ENCODE results near the gene CYP4A22. TPM values are rescaled to one million over a fixed set of nuclear protein-coding genes. Genes with fewer than 3 reads are reported as not detected.

CYP4A22 gene
- total and polyA plus RNA-seq, 2 of the 4 experiments (the other 2 are of a cell fraction), result not detected

GRCh38 chr1:47113178-47113577 is 24.1 kb upstream of the CYP4A22 start:
- no peak overlapping the region for H3K14ac ChIP-seq (replicated peaks; ENCODE audit: low read depth, low read length)
- dilution Hi-C loops (cut with HindIII; ENCODE audit: low sequenced_read_pairs, unreplicated experiment) (no loop called here), in situ Hi-C loops (cut with MboI; ENCODE audit: low sequenced_read_pairs) (no loop called here), intact Hi-C loops (cut with micrococcal nuclease) (no loop called here)
- H2AFZ ChIP-seq (replicated peaks; ENCODE audit: low read length, poor library complexity), result no peak overlapping the region
- H2BK15ac ChIP-seq (ENCODE audit: low read depth, low read length), result no peak overlapping the region
- no peak overlapping the region for H3K23ac ChIP-seq (ENCODE audit: low read depth, low read length)
- H4K91ac ChIP-seq (ENCODE audit: insufficient read depth, low read depth, low read length), result no peak overlapping the region
- H4K5ac ChIP-seq (ENCODE audit: low read depth, low read length), result no peak overlapping the region
- H2BK20ac ChIP-seq (ENCODE audit: low read depth, low read length), result no peak overlapping the region
- H2BK5ac ChIP-seq (ENCODE audit: low read depth, low read length, poor library complexity, severe bottlenecking), result no peak overlapping the region
- no peaks in the 10 kb centered on the region for H3K79me1 ChIP-seq (ENCODE audit: low read depth in 1 of 2, low read length in 2 of 2)
- no CpG with 5 or more reads among the region's 4 CpGs for WGBS, 2 experiments (ENCODE audit: extremely low coverage in 2 of 2, insufficient read length in 1 of 2)
- H3K56ac ChIP-seq (ENCODE audit: extremely low read depth, insufficient read depth, low read length), result no peak overlapping the region
- H3K9ac ChIP-seq (ENCODE audit: low read depth, low read length), result no peak overlapping the region
- H3K18ac ChIP-seq (ENCODE audit: low read depth, low read length), result no peak overlapping the region
- no peak overlapping the region for H3K4ac ChIP-seq (ENCODE audit: low read depth, low read length)
- H2AK5ac ChIP-seq (ENCODE audit: low read depth, low read length), result no peak overlapping the region
- no peak overlapping the region for H2BK120ac ChIP-seq (ENCODE audit: low read depth, low read length)
- no peaks in the 10 kb centered on the region for H3K9me3 ChIP-seq (ENCODE audit: control insufficient read depth, insufficient read depth, low read length)
- ATAC-seq (ENCODE audit: low read depth) (no peak), DNase-seq (no peak)
- no peak overlapping the region for H4K8ac ChIP-seq (ENCODE audit: low read depth in 2 of 2, low read length in 2 of 2)
- H3K4me2 ChIP-seq (ENCODE audit: low read depth, low read length), result no peak overlapping the region
- H3K4me1 ChIP-seq (ENCODE audit: control insufficient read depth, insufficient read depth, low read length), result no peaks in the 10 kb centered on the region
- H4K20me1 ChIP-seq (ENCODE audit: insufficient read depth, low read length), result no peaks in the 10 kb centered on the region
- no peak for TF ChIP-seq CHD1 (IDR thresholded peaks at IDR 0.05; ENCODE audit: low read depth, low read length)
- TF ChIP-seq CEBPB (IDR thresholded peaks at IDR 0.05; ENCODE audit: low read depth, low read length), result no peak
- no peak for TF ChIP-seq FOS (IDR thresholded peaks at IDR 0.05; ENCODE audit: low read depth, low read length)
- TF ChIP-seq POLR2A (IDR thresholded peaks at IDR 0.05; ENCODE audit: low read depth, low read length), result no peak
- no peak for TF ChIP-seq NFE2L2 (IDR thresholded peaks at IDR 0.05; ENCODE audit: low read depth, low read length)
- TF ChIP-seq BHLHE40 (IDR thresholded peaks at IDR 0.05; ENCODE audit: low read depth, low read length), result no peak
- TF ChIP-seq, protein P1, sequence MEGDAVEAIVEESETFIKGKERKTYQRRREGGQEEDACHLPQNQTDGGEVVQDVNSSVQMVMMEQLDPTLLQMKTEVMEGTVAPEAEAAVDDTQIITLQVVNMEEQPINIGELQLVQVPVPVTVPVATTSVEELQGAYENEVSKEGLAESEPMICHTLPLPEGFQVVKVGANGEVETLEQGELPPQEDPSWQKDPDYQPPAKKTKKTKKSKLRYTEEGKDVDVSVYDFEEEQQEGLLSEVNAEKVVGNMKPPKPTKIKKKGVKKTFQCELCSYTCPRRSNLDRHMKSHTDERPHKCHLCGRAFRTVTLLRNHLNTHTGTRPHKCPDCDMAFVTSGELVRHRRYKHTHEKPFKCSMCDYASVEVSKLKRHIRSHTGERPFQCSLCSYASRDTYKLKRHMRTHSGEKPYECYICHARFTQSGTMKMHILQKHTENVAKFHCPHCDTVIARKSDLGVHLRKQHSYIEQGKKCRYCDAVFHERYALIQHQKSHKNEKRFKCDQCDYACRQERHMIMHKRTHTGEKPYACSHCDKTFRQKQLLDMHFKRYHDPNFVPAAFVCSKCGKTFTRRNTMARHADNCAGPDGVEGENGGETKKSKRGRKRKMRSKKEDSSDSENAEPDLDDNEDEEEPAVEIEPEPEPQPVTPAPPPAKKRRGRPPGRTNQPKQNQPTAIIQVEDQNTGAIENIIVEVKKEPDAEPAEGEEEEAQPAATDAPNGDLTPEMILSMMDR (conservative IDR thresholded peaks at IDR 0.05; ENCODE audit: low read depth, low read length), result no peak
- no peak for TF ChIP-seq MXI1 (IDR thresholded peaks at IDR 0.05; ENCODE audit: borderline replicate concordance, low read depth, low read length)
- TF ChIP-seq, protein P2, sequence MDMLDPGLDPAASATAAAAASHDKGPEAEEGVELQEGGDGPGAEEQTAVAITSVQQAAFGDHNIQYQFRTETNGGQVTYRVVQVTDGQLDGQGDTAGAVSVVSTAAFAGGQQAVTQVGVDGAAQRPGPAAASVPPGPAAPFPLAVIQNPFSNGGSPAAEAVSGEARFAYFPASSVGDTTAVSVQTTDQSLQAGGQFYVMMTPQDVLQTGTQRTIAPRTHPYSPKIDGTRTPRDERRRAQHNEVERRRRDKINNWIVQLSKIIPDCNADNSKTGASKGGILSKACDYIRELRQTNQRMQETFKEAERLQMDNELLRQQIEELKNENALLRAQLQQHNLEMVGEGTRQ (IDR thresholded peaks at IDR 0.05; ENCODE audit: low read depth, low read length), result no peak
- TF ChIP-seq MAFK (IDR thresholded peaks at IDR 0.05; ENCODE audit: low read depth, low read length), result no peak
- TF ChIP-seq ELK1 (IDR thresholded peaks at IDR 0.05; ENCODE audit: borderline replicate concordance, low read depth, low read length), result no peak
- no peak for TF ChIP-seq RFX5 (IDR thresholded peaks at IDR 0.05; ENCODE audit: low read depth, low read length)
- no peak for TF ChIP-seq MAZ (IDR thresholded peaks at IDR 0.05; ENCODE audit: borderline replicate concordance, low read depth, low read length)
- TF ChIP-seq RAD21 (IDR thresholded peaks at IDR 0.05; ENCODE audit: low read length), result no peak
- no peak for TF ChIP-seq RCOR1 (IDR thresholded peaks at IDR 0.05; ENCODE audit: insufficient replicate concordance, low read length)
- TF ChIP-seq SMC3 (IDR thresholded peaks at IDR 0.05; ENCODE audit: low read depth, low read length), result no peak
- CTCF ChIA-PET, result no interaction called here
- H3K27ac ChIP-seq (ENCODE audit: insufficient read depth, low read length), result no peak overlapping the region
- no peak overlapping the region for H2AK9ac ChIP-seq (replicated peaks; ENCODE audit: low read depth, low read length, poor library complexity)
- H3K36me3 ChIP-seq (ENCODE audit: control insufficient read depth, insufficient read depth, low read length), result no peaks in the 10 kb centered on the region
- no peaks in the 10 kb centered on the region for H3K27me3 ChIP-seq (ENCODE audit: control insufficient read depth, insufficient read depth, low read length)
- POLR2A ChIA-PET (ENCODE audit: unreplicated experiment), result no interaction called here
- no peak overlapping the region for H3K4me3 ChIP-seq (ENCODE audit: insufficient read depth, low read depth, low read length)
- no TSS peak for BruUV-seq (replicated peaks)
- H3K9me1 ChIP-seq (ENCODE audit: insufficient read depth, low read length), result no peaks in the 10 kb centered on the region
